HCT116 (cell line): Measurements from ENCODE around the gene OTULINL. TPM values are rescaled to one million over a fixed set of nuclear protein-coding genes. Genes with fewer than 3 reads are reported as not detected.

ENCODE experiments used
- ATAC-seq: fragments of 200-7000 bp; cut with Tn5 transposase; 2 replicates; pipeline ENCODE4 v1.9.1; 2020; ENCODE audit warnings: mild to moderate bottlenecking, moderate library complexity
- BruUV-seq: library from RNA; stranded (reverse); fragments of 400-500 nt; replicated peaks from 2 replicates; lab custom pipeline; 2021; lab: Mats Ljungman, UMichigan
- CTCF ChIA-PET: fragments of 300-600 bp; sonication (Branson Sonifier 250); formaldehyde crosslinking; loops from one replicate; lab custom pipeline; 2021; ENCODE audit warnings: antibody characterized with exemption; lab: Charles Lee
- POLR2A ChIA-PET: fragments of 300-600, 350-600 bp; sonication (Branson Sonifier 250); formaldehyde crosslinking; loops from one replicate; lab custom pipeline; 2021; ENCODE audit warnings: antibody characterized with exemption; lab: Charles Lee
- RAD21 ChIA-PET, 2 experiments: fragments of 300-600 bp; sonication (Branson Sonifier 250); formaldehyde crosslinking; loops; one replicate each; lab custom pipeline; 2023; ENCODE audit warnings: low total read pairs in 2 of 2; ENCODE audit not compliant: uncharacterized antibody in 2 of 2, unreplicated experiment in 2 of 2, low non-redundant PET in 1 of 2; lab: Charles Lee
- DNase-seq: peaks from one replicate; pipeline ENCODE4 v3.0.0-alpha.2; 2010; ENCODE audit warnings: low read depth, low spot score
- H2AFZ ChIP-seq: fragments of 200-600 bp; shearing (Covaris generic), sonication (generic); 2 replicates; pipeline ENCODE4 v1.6.1; 2017; ENCODE audit warnings: low read depth, mixed run types, mixed read lengths, antibody characterized with exemption, low read length; ENCODE audit not compliant: poor library complexity, severe bottlenecking
- H3K27ac ChIP-seq: 2 replicates; pipeline ENCODE4 v1.5.1; 2012; ENCODE audit warnings: low read depth, low read length
- H3K27me3 ChIP-seq: fragments of 200-600 bp; sonication (generic); 2 replicates; pipeline ENCODE4 v1.6.1; 2016; ENCODE audit warnings: mixed run types, low read length, mixed read lengths; ENCODE audit not compliant: insufficient read depth
- H3K36me3 ChIP-seq, 2 experiments: fragments of 200-500 bp in 1 of 2; fragments of 200-600 bp in 1 of 2; sonication (Bioruptor generic) in 1 of 2; sonication (generic) in 1 of 2; 2 replicates each; pipeline versions ENCODE4 v1.5.1 to v1.6.1; 2014 to 2016; ENCODE audit warnings: low read length in 2 of 2, inconsistent platforms in 1 of 2, mixed read lengths in 1 of 2, mixed run types in 1 of 2; ENCODE audit not compliant: insufficient read depth in 2 of 2, control insufficient read depth in 1 of 2
- H3K4me1 ChIP-seq, 2 experiments: fragments of 200-600 bp in 1 of 2; sonication (generic) in 1 of 2; 2 replicates each; pipeline versions ENCODE4 v1.5.1 to v1.6.1; 2012 to 2017; ENCODE audit warnings: low read length in 2 of 2, inconsistent platforms in 1 of 2, mild to moderate bottlenecking in 1 of 2, mixed read lengths in 1 of 2, mixed run types in 1 of 2, moderate library complexity in 1 of 2; ENCODE audit not compliant: insufficient read depth in 2 of 2, control insufficient read depth in 1 of 2
- H3K4me2 ChIP-seq: fragments of 200-600 bp; sonication (generic); 2 replicates; pipeline ENCODE4 v1.6.1; 2017; ENCODE audit warnings: mixed run types, low read length, mixed read lengths
- H3K4me3 ChIP-seq, 2 experiments: fragments of 200-600 bp in 1 of 2; sonication (generic) in 1 of 2; replicated peaks in 1 of 2; 2 replicates each; pipeline ENCODE4 v1.5.1; 2011 to 2016; ENCODE audit warnings: low read length in 2 of 2, control low read depth in 1 of 2, low read depth in 1 of 2, mild to moderate bottlenecking in 1 of 2, mixed read lengths in 1 of 2, mixed run types in 1 of 2
- H3K79me2 ChIP-seq: fragments of 200-600 bp; sonication (generic); 2 replicates; pipeline ENCODE4 v1.6.1; 2017; ENCODE audit warnings: mild to moderate bottlenecking, mixed run types, low read length, moderate library complexity, mixed read lengths; ENCODE audit not compliant: insufficient read depth
- H3K9ac ChIP-seq: fragments of 200-600 bp; sonication (generic); 2 replicates; pipeline ENCODE4 v1.6.1; 2016; ENCODE audit warnings: low read length, mixed read lengths
- H3K9me2 ChIP-seq: fragments of 200-600 bp; sonication (generic), shearing (Covaris generic); 2 replicates; pipeline ENCODE4 v1.6.1; 2017; ENCODE audit warnings: mixed run types, mild to moderate bottlenecking, moderate library complexity; ENCODE audit not compliant: insufficient read depth
- H3K9me3 ChIP-seq, 2 experiments: fragments of 200-500 bp in 1 of 2; fragments of 200-600 bp in 1 of 2; sonication (Bioruptor generic) in 1 of 2; sonication (generic) in 1 of 2; 2 replicates each; pipeline ENCODE4 v1.6.1; 2014 to 2017; ENCODE audit warnings: low read length in 2 of 2, mixed read lengths in 2 of 2, inconsistent platforms in 1 of 2, low read depth in 1 of 2, mild to moderate bottlenecking in 1 of 2, mixed run types in 1 of 2, moderate library complexity in 1 of 2; ENCODE audit not compliant: control insufficient read depth in 1 of 2, insufficient read depth in 1 of 2
- H4K20me1 ChIP-seq: fragments of 200-600 bp; sonication (generic), shearing (Covaris generic); 2 replicates; pipeline ENCODE4 v1.6.1; 2017; ENCODE audit warnings: mixed run types, mild to moderate bottlenecking, moderate library complexity; ENCODE audit not compliant: insufficient read depth
- ATF3 ChIP-seq: IDR thresholded peaks from 2 replicates; pipeline ENCODE4 v1.6.1; 2012
- CTCF ChIP-seq, 3 experiments: fragments of 200-600 bp in 1 of 3; sonication (generic) in 1 of 3; IDR thresholded peaks in 2 of 3; conservative IDR thresholded peaks in 1 of 3; 2 replicates each; pipeline ENCODE4 v1.5.1; 2012 to 2017; ENCODE audit warnings: low read depth in 2 of 3, low read length in 2 of 3, antibody characterized with exemption in 1 of 3, borderline replicate concordance in 1 of 3, control low read depth in 1 of 3, mild to moderate bottlenecking in 1 of 3, mixed read lengths in 1 of 3, mixed run types in 1 of 3, moderate library complexity in 1 of 3; ENCODE audit not compliant: insufficient read depth in 1 of 3
- intact Hi-C: fragments of 100-400 bp; cut with micrococcal nuclease; formaldehyde crosslinking; loops from 2 replicates; pipeline ENCODE4 v1.10.0; 2022
- total RNA-seq: library from RNA; stranded (reverse); gene quantifications from one replicate; pipeline ENCODE4 v1.2.1, GENCODE V29; 2021; ENCODE audit not compliant: unreplicated experiment
- TF ChIP-seq, protein P1 (sequence below): IDR thresholded peaks from 2 replicates; pipeline ENCODE4 v1.6.1; 2012

Gene OTULINL
- total RNA-seq, 1 experiment from 2014 or later: 8.8 TPM

DNA sequence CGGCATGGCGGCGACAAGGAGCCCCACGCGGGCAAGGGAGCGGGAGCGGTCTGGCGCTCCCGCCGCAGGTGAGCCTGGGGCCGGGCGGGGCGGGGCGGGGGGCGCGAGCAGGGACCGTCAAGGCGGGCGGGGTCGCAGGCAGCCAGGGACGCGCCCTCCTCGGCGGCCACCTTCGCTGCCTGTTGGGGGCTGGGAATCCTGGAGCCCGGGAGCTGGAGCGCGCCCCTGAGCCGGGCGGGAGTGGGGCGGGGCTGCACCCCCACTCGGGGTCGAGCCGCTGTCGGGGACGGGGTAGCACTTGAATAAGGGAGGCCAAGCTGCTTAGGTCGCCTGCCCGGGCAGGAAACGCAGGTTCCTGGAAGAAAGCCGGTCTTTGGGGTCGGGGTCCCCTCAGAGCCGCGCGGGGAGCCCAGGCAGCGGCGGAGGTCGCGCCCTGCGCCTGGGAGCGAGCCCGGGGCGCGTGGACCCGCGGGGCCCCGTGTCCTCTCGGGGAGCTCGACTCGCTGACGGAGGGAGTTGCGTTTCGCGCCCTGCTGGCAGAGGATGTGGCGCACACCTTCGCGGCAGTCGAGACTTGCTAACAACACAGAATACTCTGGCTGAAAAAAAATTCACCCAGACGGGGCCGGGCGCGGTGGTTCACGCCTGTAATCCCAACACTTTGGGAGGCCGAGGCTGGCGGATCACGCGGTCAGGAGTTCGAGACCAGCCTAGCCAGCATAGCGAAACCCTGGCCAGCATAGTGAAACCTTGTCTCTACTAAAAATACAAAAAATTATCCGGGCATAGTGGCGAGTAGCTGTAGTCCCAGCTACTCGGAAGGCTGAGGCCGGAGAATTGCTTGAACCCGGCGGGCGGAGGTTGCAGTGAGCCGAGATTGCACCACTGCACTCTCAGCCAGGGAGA is 552 bp downstream of the OTULINL start:
- RAD21 ChIA-PET: interaction anchor here in 1 of 2 experiments (0.6 kb wide), 1 partner anchor 59 kb away, joined by 8 read pairs; no protein-coding TSS in a partner anchor
- Histone ChIP-seq H4K20me1 (no peaks in the 10 kb centered on the region), H3K9ac (peak overlapping the region; percentile 71), H3K36me3 (no peaks in the 10 kb centered on the region), H3K79me2 (no peaks in the 10 kb centered on the region), H2AFZ (peak overlapping the region; percentile 15), H3K9me2 (no peaks in the 10 kb centered on the region), H3K9me3 (no peaks in the 10 kb centered on the region), H3K4me3 (peak overlapping the region; percentile 63 to 77), H3K4me1 (peaks cover 3 to 12% of the 10 kb centered on the region in 2 experiments; a peak in 2 of 4 replicates)
- BruUV-seq: TSS peak; percentile 37
- DNase-seq (peak; percentile 33), ATAC-seq (peak; percentile 74)
- intact Hi-C loops: no loop called here
- POLR2A ChIA-PET: no interaction called here
- TF ChIP-seq, protein P1, sequence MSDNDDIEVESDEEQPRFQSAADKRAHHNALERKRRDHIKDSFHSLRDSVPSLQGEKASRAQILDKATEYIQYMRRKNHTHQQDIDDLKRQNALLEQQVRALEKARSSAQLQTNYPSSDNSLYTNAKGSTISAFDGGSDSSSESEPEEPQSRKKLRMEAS: peak; percentile 12; the same call in 1 of the 2 replicates
- TF ChIP-seq ATF3 (no peak), CTCF (IDR thresholded peaks at IDR 0.05 in 2 of 3, conservative IDR thresholded peaks at IDR 0.05 in 1 of 3; ENCODE audit: borderline replicate concordance in 1 of 3, insufficient read depth in 1 of 3, low read depth in 2 of 3, low read length in 2 of 3) (peak in 1 of 3 experiments; percentile 28; a peak in 3 of 6 replicates)
- TF ChIP-seq, all 23 proteins: peak for 2
- Histone ChIP-seq H3K27ac (peak overlapping the region; percentile 62), H3K27me3 (no peaks in the 10 kb centered on the region), H3K4me2 (peak overlapping the region; percentile 98)
- CTCF ChIA-PET: interaction anchor here (0.7 to 1.8 kb wide), 3 partner anchors 13 to 182 kb away, joined by 4 to 5 read pairs (median 5); no protein-coding TSS in a partner anchor
